Upper lobe of right lung (tissue), 1 donor: ENCODE data around the gene E2F8. TPM values are rescaled to one million over a fixed set of nuclear protein-coding genes. Genes with fewer than 3 reads are reported as not detected.

ENCODE experiments used
- ATAC-seq: fragments of 200-7000 bp; cut with Tn5 transposase; one replicate; pipeline ENCODE4 v1.9.1; 2020; ENCODE audit warnings: mild to moderate bottlenecking, moderate library complexity
- DNase-seq: peaks from one replicate; pipeline ENCODE4 v3.0.0-alpha.2; 2020
- H3K27ac ChIP-seq: fragments of 200-600 bp; one replicate; pipeline ENCODE4 v1.8.0; 2022
- H3K27me3 ChIP-seq: fragments of 200-600 bp; one replicate; pipeline ENCODE4 v1.8.0; 2022; ENCODE audit warnings: mild to moderate bottlenecking
- H3K36me3 ChIP-seq: fragments of 200-600 bp; one replicate; pipeline ENCODE4 v1.8.0; 2022
- H3K4me1 ChIP-seq: fragments of 200-600 bp; one replicate; pipeline ENCODE4 v1.8.0; 2022
- H3K4me3 ChIP-seq: fragments of 200-600 bp; one replicate; pipeline ENCODE4 v1.8.0; 2022; ENCODE audit warnings: mild to moderate bottlenecking
- H3K9me3 ChIP-seq: fragments of 200-600 bp; one replicate; pipeline ENCODE4 v1.8.0; 2022
- intact Hi-C: fragments of 100-400 bp; cut with DNase I; formaldehyde crosslinking; loops from one replicate; pipeline ENCODE4 v1.11.0; 2022
- total RNA-seq: library from RNA; stranded (reverse); fragmentation: NEBNext Ultra II Directional; extraction: Animal tissue kit (Norgen Biotek cat#: 25700); gene quantifications from one replicate; pipeline ENCODE4 v1.2.1, GENCODE V29; 2021
- TF ChIP-seq, protein P1 (sequence below): fragments of 200-600 bp; IDR thresholded peaks from one replicate; pipeline ENCODE4 v1.8.0; 2022; ENCODE audit warnings: antibody characterized with exemption
- donor health status: DM: no; HTN: yes; CAD: no; lungs with severe emphysema.

The E2F8 gene
- total RNA-seq, 1 donor from 2014 or later = 0.38 TPM

DNA sequence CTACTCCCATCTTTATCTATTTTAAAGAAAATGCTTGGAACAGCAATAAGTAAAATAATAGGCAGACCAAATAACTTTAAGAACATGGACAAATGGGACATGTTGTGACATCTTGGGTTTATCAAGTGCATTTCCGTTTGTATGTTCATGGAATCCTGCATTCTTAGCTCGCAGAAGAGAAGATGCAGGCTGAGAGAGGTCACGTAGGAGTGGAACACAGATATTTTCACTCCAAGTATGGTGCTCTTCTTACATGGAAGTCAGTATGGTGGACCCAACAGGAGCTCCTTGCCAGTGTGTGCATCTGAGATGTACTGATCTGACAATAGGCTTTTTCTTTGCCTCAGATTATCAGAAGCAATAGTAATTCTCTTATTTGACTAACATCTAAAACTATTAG, 1.7 kb downstream of the E2F8 start:
- peaks cover 21% of the 10 kb centered on the region for H3K4me1 ChIP-seq
- intact Hi-C loops = no loop called here
- no peak overlapping the region for H3K4me3 ChIP-seq
- TF ChIP-seq, protein P1, sequence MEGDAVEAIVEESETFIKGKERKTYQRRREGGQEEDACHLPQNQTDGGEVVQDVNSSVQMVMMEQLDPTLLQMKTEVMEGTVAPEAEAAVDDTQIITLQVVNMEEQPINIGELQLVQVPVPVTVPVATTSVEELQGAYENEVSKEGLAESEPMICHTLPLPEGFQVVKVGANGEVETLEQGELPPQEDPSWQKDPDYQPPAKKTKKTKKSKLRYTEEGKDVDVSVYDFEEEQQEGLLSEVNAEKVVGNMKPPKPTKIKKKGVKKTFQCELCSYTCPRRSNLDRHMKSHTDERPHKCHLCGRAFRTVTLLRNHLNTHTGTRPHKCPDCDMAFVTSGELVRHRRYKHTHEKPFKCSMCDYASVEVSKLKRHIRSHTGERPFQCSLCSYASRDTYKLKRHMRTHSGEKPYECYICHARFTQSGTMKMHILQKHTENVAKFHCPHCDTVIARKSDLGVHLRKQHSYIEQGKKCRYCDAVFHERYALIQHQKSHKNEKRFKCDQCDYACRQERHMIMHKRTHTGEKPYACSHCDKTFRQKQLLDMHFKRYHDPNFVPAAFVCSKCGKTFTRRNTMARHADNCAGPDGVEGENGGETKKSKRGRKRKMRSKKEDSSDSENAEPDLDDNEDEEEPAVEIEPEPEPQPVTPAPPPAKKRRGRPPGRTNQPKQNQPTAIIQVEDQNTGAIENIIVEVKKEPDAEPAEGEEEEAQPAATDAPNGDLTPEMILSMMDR = no peak
- no peak overlapping the region for H3K27ac ChIP-seq
- ATAC-seq = no peak
- DNase-seq = no peak
- peaks cover 49% of the 10 kb centered on the region for H3K27me3 ChIP-seq
- no peaks in the 10 kb centered on the region for H3K9me3 ChIP-seq
- no peaks in the 10 kb centered on the region for H3K36me3 ChIP-seq

DNA sequence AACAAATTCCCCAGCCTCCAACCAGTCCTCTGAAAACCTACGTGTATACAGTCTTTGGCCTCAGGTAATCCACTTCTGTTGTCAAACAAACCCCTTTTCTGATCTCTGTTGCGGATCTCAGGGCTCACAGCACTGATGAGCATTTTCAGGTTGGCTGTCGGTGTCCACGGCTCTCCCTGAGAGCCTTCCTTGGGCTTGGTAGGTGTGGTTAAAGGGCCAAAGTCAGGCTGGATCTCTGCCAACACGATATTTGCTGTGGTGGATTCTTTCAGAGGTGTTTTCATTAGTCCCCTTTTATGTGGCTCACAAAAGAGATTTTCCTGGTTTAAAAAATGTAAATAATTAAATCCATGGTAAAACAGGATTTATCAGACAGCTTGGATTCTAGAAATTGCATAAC, 2.9 kb downstream of the E2F8 start:
- TF ChIP-seq, protein P1 = no peak
- Histone ChIP-seq H3K4me1 (peaks cover 21% of the 10 kb centered on the region), H3K4me3 (no peak overlapping the region), H3K27ac (no peak overlapping the region), H3K27me3 (peaks cover 43% of the 10 kb centered on the region), H3K9me3 (no peaks in the 10 kb centered on the region), H3K36me3 (no peaks in the 10 kb centered on the region)
- intact Hi-C loops = no loop called here
- ATAC-seq (no peak), DNase-seq (no peak)

DNA sequence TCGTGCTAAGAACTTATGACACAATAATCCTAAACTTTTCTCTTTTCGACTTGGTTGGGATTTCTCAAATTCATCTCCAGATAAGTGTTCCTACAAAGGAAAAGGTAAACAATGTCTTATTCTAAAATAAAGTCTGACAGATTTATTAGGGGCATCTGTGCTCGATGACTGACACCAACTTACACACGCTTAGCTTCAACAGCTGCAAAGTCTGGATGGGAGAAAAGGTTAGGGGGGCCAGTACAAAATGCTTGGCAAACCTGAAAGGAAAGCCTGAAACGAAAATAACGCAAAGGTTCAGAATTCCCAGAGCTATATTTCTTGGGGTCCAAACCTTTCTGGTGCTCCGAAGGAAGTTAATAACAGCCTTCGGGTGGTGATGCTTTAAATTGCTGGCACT, 3.4 kb downstream of the E2F8 start:
- intact Hi-C loops = no loop called here
- H3K4me1 ChIP-seq = peaks cover 19% of the 10 kb centered on the region

DNA sequence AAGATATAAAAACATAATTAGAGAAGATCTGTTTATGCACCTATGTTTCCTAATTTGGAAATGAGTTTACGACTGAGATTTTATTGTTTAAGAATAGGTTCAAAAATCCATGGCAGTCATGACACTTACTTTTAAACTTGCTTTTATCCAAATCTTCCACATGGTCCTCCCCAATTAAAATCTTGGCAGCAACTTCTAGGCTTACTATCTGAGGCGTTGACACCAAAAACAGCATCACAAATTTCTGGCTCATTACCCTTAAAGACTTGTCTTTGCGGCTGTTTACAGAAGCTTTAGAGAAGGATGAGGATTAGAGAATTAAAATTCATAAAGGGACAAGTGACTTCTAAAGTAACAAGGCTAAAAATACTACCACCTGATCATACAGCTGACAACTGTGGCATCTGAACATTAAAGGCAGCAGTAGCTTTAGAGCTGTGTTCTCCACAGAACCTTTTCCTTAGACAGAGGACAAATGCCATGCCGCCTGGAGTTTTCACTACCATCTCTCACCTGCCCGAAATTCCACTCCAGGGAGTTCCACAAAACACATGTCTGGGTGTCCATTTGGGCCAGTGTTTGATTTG, 6.4 kb downstream of the E2F8 start:
- Histone ChIP-seq H3K4me1 (no peaks in the 10 kb centered on the region), H3K4me3 (no peak overlapping the region), H3K36me3 (no peaks in the 10 kb centered on the region), H3K27me3 (peaks cover 10% of the 10 kb centered on the region), H3K27ac (no peak overlapping the region), H3K9me3 (no peaks in the 10 kb centered on the region)
- ATAC-seq = no peak
- intact Hi-C loops = no loop called here
- TF ChIP-seq, protein P1 = no peak
- no peak for DNase-seq

More for the DNA sequence above, 3.4 kb downstream of the E2F8 start:
- H3K9me3 ChIP-seq = no peaks in the 10 kb centered on the region
- H3K36me3 ChIP-seq = no peaks in the 10 kb centered on the region
- no peak for DNase-seq
- H3K27me3 ChIP-seq = peaks cover 39% of the 10 kb centered on the region
- H3K27ac ChIP-seq = no peak overlapping the region
- TF ChIP-seq, protein P1 = no peak
- ATAC-seq = no peak
- no peak overlapping the region for H3K4me3 ChIP-seq

DNA sequence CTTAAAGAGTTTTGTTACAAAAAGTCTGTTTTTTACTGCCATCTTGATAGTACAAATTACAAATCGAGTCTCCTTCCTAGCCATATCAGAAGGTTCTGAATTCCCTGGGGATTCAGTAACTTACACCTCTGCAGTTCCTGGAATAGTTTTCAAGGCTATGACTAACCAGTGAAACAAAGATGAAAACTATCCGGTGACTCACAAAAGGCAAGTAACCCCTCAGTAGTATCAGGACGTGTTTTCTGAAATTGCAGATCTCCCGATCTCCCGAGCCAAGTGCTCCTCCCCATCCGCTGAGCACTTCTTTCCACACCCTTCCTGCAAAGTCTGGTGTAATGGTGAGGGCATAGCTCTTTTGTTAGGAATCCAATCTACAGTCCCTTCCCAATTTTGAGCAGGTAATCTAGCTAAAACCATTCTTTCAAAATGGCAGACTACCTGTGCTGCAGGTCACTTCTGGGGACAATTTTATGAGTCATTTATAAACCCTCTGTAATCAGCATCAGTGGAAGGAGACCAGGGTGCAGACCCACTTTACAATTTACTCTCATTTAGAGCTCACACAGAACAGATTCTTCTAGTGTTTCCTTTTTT, 7.7 kb downstream of the E2F8 start:
- intact Hi-C loops = no loop called here
- Histone ChIP-seq H3K4me1 (no peaks in the 10 kb centered on the region), H3K9me3 (no peaks in the 10 kb centered on the region), H3K27me3 (no peaks in the 10 kb centered on the region), H3K36me3 (no peaks in the 10 kb centered on the region), H3K27ac (no peak overlapping the region), H3K4me3 (no peak overlapping the region)
- DNase-seq (no peak), ATAC-seq (no peak)
- TF ChIP-seq, protein P1 = no peak
